CD4-positive, alpha-beta memory T cell (primary cell): ENCODE measurements around the gene CACNB1. TPM values are rescaled to one million over a fixed set of nuclear protein-coding genes. Genes with fewer than 3 reads are reported as not detected.
A peak's percentile ranks its signal among the peaks of the same experiment; 100 is the strongest.

Experiments used
- CTCF ChIA-PET: fragments of 350-600 bp; sonication (Branson Sonifier 250); formaldehyde crosslinking; loops from one replicate; lab custom pipeline; 2021; ENCODE audit warnings: inconsistent platforms; ENCODE audit not compliant: partially characterized antibody; lab: Charles Lee
- POLR2A ChIA-PET: fragments of 350-600 bp; sonication (Branson Sonifier 250); formaldehyde crosslinking; loops from one replicate; lab custom pipeline; 2021; ENCODE audit not compliant: partially characterized antibody; lab: Charles Lee
- DNase-seq, 5 donors: peaks; one replicate each; pipeline versions ENCODE4 v3.0.0 to v3.0.0-alpha.2; 2020 to 2022; ENCODE audit warnings: mixed read lengths in 1 of 5
- H3K27ac ChIP-seq: one replicate; pipeline ENCODE4 v1.7.0; 2013; ENCODE audit warnings: low read depth, low read length
- H3K27me3 ChIP-seq: 2 replicates; pipeline ENCODE4 v1.7.0; 2013; ENCODE audit warnings: mild to moderate bottlenecking, low read length, moderate library complexity; ENCODE audit not compliant: insufficient read depth
- H3K36me3 ChIP-seq: 2 replicates; pipeline ENCODE4 v1.7.0; 2013; ENCODE audit warnings: mild to moderate bottlenecking, low read length, moderate library complexity; ENCODE audit not compliant: insufficient read depth
- H3K4me1 ChIP-seq: 2 replicates; pipeline ENCODE4 v1.7.0; 2013; ENCODE audit warnings: mild to moderate bottlenecking, low read length, moderate library complexity; ENCODE audit not compliant: insufficient read depth
- H3K4me3 ChIP-seq, 2 donors: one replicate each; pipeline ENCODE4 v1.7.0; 2013; ENCODE audit warnings: low read length in 2 of 2, mild to moderate bottlenecking in 1 of 2
- H3K9me3 ChIP-seq, 2 donors: one replicate each; pipeline ENCODE4 v1.7.0; 2013; ENCODE audit warnings: low read length in 2 of 2, control low read depth in 1 of 2; ENCODE audit not compliant: control insufficient read depth in 1 of 2
- H3K27ac Mint-ChIP-seq, 7 donors: one replicate each; pipeline ENCODE4 v1.8.0; 2020 to 2021; ENCODE audit warnings: mixed read lengths in 7 of 7, mild to moderate bottlenecking in 6 of 7, inconsistent platforms in 3 of 7, moderate library complexity in 3 of 7
- H3K27me3 Mint-ChIP-seq, 2 donors: one replicate each; pipeline ENCODE4 v1.8.0; 2020 to 2021; ENCODE audit warnings: mixed read lengths in 2 of 2
- H3K36me3 Mint-ChIP-seq, 2 donors: one replicate each; pipeline ENCODE4 v1.8.0; 2020 to 2021; ENCODE audit warnings: mixed read lengths in 2 of 2, inconsistent platforms in 1 of 2, mild to moderate bottlenecking in 1 of 2
- H3K4me1 Mint-ChIP-seq, 4 donors: one replicate each; pipeline ENCODE4 v1.8.0; 2020 to 2021; ENCODE audit warnings: mixed read lengths in 4 of 4, mild to moderate bottlenecking in 1 of 4
- H3K4me3 Mint-ChIP-seq, 8 donors: one replicate each; pipeline ENCODE4 v1.8.0; 2020 to 2021; ENCODE audit warnings: mixed read lengths in 8 of 8, mild to moderate bottlenecking in 7 of 8, moderate library complexity in 6 of 8, inconsistent platforms in 3 of 8
- H3K9me3 Mint-ChIP-seq, 8 donors: one replicate each; pipeline ENCODE4 v1.8.0; 2020 to 2021; ENCODE audit warnings: mixed read lengths in 8 of 8, mild to moderate bottlenecking in 5 of 8, inconsistent platforms in 3 of 8, moderate library complexity in 1 of 8
- intact Hi-C: fragments of 100-400 bp; cut with micrococcal nuclease; formaldehyde crosslinking; loops from one replicate; pipeline ENCODE4 v1.15.1; 2023
- polyA plus RNA-seq, 2 donors: library from polyadenylated mRNA; unstranded; fragments of 300-500 nt; fragmentation: Illumina TruSeq; gene quantifications; one replicate each; pipeline ENCODE4 v1.2.3, GENCODE V29; 2021
- total RNA-seq, 2 experiments: library from RNA; stranded (reverse); gene quantifications; one replicate each; pipeline ENCODE4 v1.2.3, GENCODE V29; 2021

The CACNB1 gene
- total and polyA plus RNA-seq, 4 experiments from 2014 or later = 0.20 to 25.7 (median 12.1) TPM

- Mint-ChIP-seq H3K4me3 (peak overlapping the region in 2 of 8 donors; percentile 50 to 73), H3K27ac (peak overlapping the region; percentile 61 to 93 (median 82)), H3K4me1 (peaks cover 31 to 45% (median 38%) of the 10 kb centered on the region in 4 donors), H3K27me3 (peaks cover 4 to 11% of the 10 kb centered on the region in 2 donors), H3K36me3 (no peaks in the 10 kb centered on the region), H3K9me3 (peaks cover 0 to 1% (median 0%) of the 10 kb centered on the region in 8 donors)
- Histone ChIP-seq H3K27ac (no peak overlapping the region), H3K27me3 (no peaks in the 10 kb centered on the region), H3K4me1 (peaks cover 43% of the 10 kb centered on the region), H3K4me3 (no peak overlapping the region), H3K36me3 (no peaks in the 10 kb centered on the region), H3K9me3 (no peaks in the 10 kb centered on the region)
- intact Hi-C loops = loop anchor here (1.0 to 5.0 kb wide), 2 partner anchors 8 to 39 kb away; partner anchors contain the start of gene CACNB1
- ChIA-PET CTCF (interaction anchor here (0.6 to 21.0 kb wide), 11 partner anchors 11 to 444 kb away, joined by 3 to 554 read pairs (median 4); partner anchors contain the start of genes ARL5C and RPL19), POLR2A (interaction anchor here (0.8 to 1.7 kb wide), 5 partner anchors 9 to 82 kb away, joined by 3 to 6 read pairs (median 5); partner anchors contain the start of genes RPL19 and STAC2)
- peak; percentile 53 to 66 (median 56) for DNase-seq
Measured at GRCh38 chr17:39235555-39236449, 38.3 kb upstream of the CACNB1 start.

GRCh38 chr17:39231591-39232551 is 34.4 kb upstream of the CACNB1 start:
- H3K4me1 ChIP-seq = peaks cover 18% of the 10 kb centered on the region
- H3K4me3 ChIP-seq = no peak overlapping the region
- peaks cover 11 to 21% (median 18%) of the 10 kb centered on the region in 4 donors for H3K4me1 Mint-ChIP-seq
- ChIA-PET CTCF (interaction anchor here (0.6 to 21.0 kb wide), 19 partner anchors 7 to 408 kb away, joined by 3 to 554 read pairs (median 3); partner anchors contain the start of genes PLXDC1 and RPL19), POLR2A (interaction anchor here (1.0 to 1.8 kb wide), 4 partner anchors 23 to 78 kb away, joined by 3 to 6 read pairs (median 4); partner anchors contain the start of gene RPL19)
- peak overlapping the region in 5 of 7 donors; percentile 26 to 84 (median 70) for H3K27ac Mint-ChIP-seq
- no peaks in the 10 kb centered on the region for H3K36me3 Mint-ChIP-seq
- peak overlapping the region in 6 of 8 donors; percentile 28 to 68 (median 64) for H3K4me3 Mint-ChIP-seq
- intact Hi-C loops = loop anchor here (1.0 kb wide), 1 partner anchor 249 kb away; no protein-coding TSS in a partner anchor
- H3K9me3 ChIP-seq = no peaks in the 10 kb centered on the region
- H3K36me3 ChIP-seq = no peaks in the 10 kb centered on the region
- peaks cover 6% of the 10 kb centered on the region for H3K27me3 ChIP-seq
- H3K27me3 Mint-ChIP-seq = peaks cover 12 to 30% of the 10 kb centered on the region in 2 donors
- peak; percentile 47 to 71 (median 56) for DNase-seq
- H3K27ac ChIP-seq = no peak overlapping the region
- H3K9me3 Mint-ChIP-seq = peaks cover 0 to 1% (median 0%) of the 10 kb centered on the region in 8 donors

- Histone ChIP-seq H3K4me3 (no peak overlapping the region), H3K36me3 (no peaks in the 10 kb centered on the region), H3K9me3 (no peaks in the 10 kb centered on the region), H3K27ac (no peak overlapping the region), H3K4me1 (peaks cover 20% of the 10 kb centered on the region), H3K27me3 (peaks cover 8% of the 10 kb centered on the region)
- intact Hi-C loops = no loop called here
- H3K4me1 Mint-ChIP-seq = peaks cover 11 to 23% (median 19%) of the 10 kb centered on the region in 4 donors
- H3K4me3 Mint-ChIP-seq = no peak overlapping the region
- POLR2A ChIA-PET = interaction anchor here (1.2 to 1.8 kb wide), 4 partner anchors 22 to 78 kb away, joined by 3 to 6 read pairs (median 4); partner anchors contain the start of gene RPL19
- peaks cover 14 to 33% of the 10 kb centered on the region in 2 donors for H3K27me3 Mint-ChIP-seq
- H3K27ac Mint-ChIP-seq = no peak overlapping the region
- no peak for DNase-seq
- H3K36me3 Mint-ChIP-seq = no peaks in the 10 kb centered on the region
- peaks cover 0 to 1% (median 0%) of the 10 kb centered on the region in 8 donors for H3K9me3 Mint-ChIP-seq
- CTCF ChIA-PET = interaction anchor here (0.7 to 21.0 kb wide), 13 partner anchors 8 to 407 kb away, joined by 3 to 554 read pairs (median 5); partner anchors contain the start of gene RPL19
Measured at GRCh38 chr17:39231091-39231561, 33.7 kb upstream of the CACNB1 start.

GRCh38 chr17:39230361-39230760 is 32.9 kb upstream of the CACNB1 start:
- Mint-ChIP-seq H3K27me3 (peaks cover 17 to 34% of the 10 kb centered on the region in 2 donors), H3K4me3 (no peak overlapping the region), H3K27ac (no peak overlapping the region), H3K4me1 (peaks cover 10 to 20% (median 15%) of the 10 kb centered on the region in 4 donors), H3K9me3 (no peaks in the 10 kb centered on the region), H3K36me3 (no peaks in the 10 kb centered on the region)
- DNase-seq = no peak
- H3K4me1 ChIP-seq = peaks cover 17% of the 10 kb centered on the region
- no peak overlapping the region for H3K4me3 ChIP-seq
- H3K36me3 ChIP-seq = no peaks in the 10 kb centered on the region
- H3K9me3 ChIP-seq = no peaks in the 10 kb centered on the region
- ChIA-PET POLR2A (interaction anchor here (1.5 kb wide), 1 partner anchor 24 kb away, joined by 5 read pairs; no protein-coding TSS in a partner anchor), CTCF (interaction anchor here (1.1 to 21.0 kb wide), 6 partner anchors 8 to 65 kb away, joined by 3 to 554 read pairs (median 9); partner anchors contain the start of gene RPL19)
- peaks cover 10% of the 10 kb centered on the region for H3K27me3 ChIP-seq
- H3K27ac ChIP-seq = no peak overlapping the region
- intact Hi-C loops = no loop called here

- POLR2A ChIA-PET = no interaction called here
- CTCF ChIA-PET = interaction anchor here (1.1 to 21.0 kb wide), 2 partner anchors 9 to 22 kb away, joined by 3 to 554 read pairs; partner anchors contain the start of gene RPL19
- Mint-ChIP-seq H3K27ac (no peak overlapping the region), H3K27me3 (peaks cover 18 to 36% of the 10 kb centered on the region in 2 donors), H3K9me3 (no peaks in the 10 kb centered on the region), H3K4me1 (peaks cover 11 to 19% (median 15%) of the 10 kb centered on the region in 4 donors), H3K36me3 (no peaks in the 10 kb centered on the region), H3K4me3 (no peak overlapping the region)
- no peak for DNase-seq
- intact Hi-C loops = no loop called here
- Histone ChIP-seq H3K36me3 (no peaks in the 10 kb centered on the region), H3K27me3 (peaks cover 11% of the 10 kb centered on the region), H3K4me3 (no peak overlapping the region), H3K4me1 (peaks cover 26% of the 10 kb centered on the region), H3K27ac (no peak overlapping the region), H3K9me3 (no peaks in the 10 kb centered on the region)
Measured at GRCh38 chr17:39229274-39229913, 31.9 kb upstream of the CACNB1 start.
